MM.1S (cell line): ENCODE results near the gene TTC13.

Source experiments
- DNase-seq: peaks from one replicate; pipeline ENCODE4 v3.0.0-alpha.2; 2015
- H2AFZ ChIP-seq: fragments of 300-600 bp; sonication (generic); 2 replicates; pipeline ENCODE4 v1.6.0; 2016; ENCODE audit warnings: antibody characterized with exemption, low read length
- H3F3A ChIP-seq: fragments of 300-600 bp; sonication (generic); 2 replicates; pipeline ENCODE4 v1.6.1; 2016; ENCODE audit warnings: mild to moderate bottlenecking, antibody characterized with exemption, low read length, moderate library complexity, mixed read lengths; ENCODE audit not compliant: insufficient read depth
- H3K27ac ChIP-seq: fragments of 300-600 bp; sonication (generic); 2 replicates; pipeline ENCODE4 v1.5.1; 2016; ENCODE audit warnings: mild to moderate bottlenecking, low read length
- H3K27me3 ChIP-seq: fragments of 300-600 bp; sonication (generic); replicated peaks from 2 replicates; pipeline ENCODE4 v1.6.0; 2016; ENCODE audit warnings: low read length; ENCODE audit not compliant: insufficient read depth
- H3K36me3 ChIP-seq: fragments of 300-600 bp; sonication (generic); replicated peaks from 2 replicates; pipeline ENCODE4 v1.6.1; 2016; ENCODE audit warnings: mild to moderate bottlenecking, low read length, mixed read lengths; ENCODE audit not compliant: insufficient read depth
- H3K4me1 ChIP-seq: fragments of 300-600 bp; sonication (generic); 2 replicates; pipeline ENCODE4 v1.6.1; 2016; ENCODE audit warnings: low read length, mixed read lengths
- H3K4me2 ChIP-seq: fragments of 300-600 bp; sonication (generic); 2 replicates; pipeline ENCODE4 v1.6.0; 2016; ENCODE audit warnings: low read depth, low read length
- H3K4me3 ChIP-seq: fragments of 300-600 bp; sonication (generic); 2 replicates; pipeline ENCODE4 v1.5.1; 2016; ENCODE audit warnings: low read length, mixed read lengths
- H3K79me2 ChIP-seq: fragments of 300-600 bp; sonication (generic); 2 replicates; pipeline ENCODE4 v1.6.1; 2016; ENCODE audit warnings: mixed run types, low read length, mixed read lengths
- H3K9ac ChIP-seq: fragments of 300-600 bp; sonication (generic); 2 replicates; pipeline ENCODE4 v1.6.1; 2016; ENCODE audit warnings: low read length, mixed read lengths
- H3K9me2 ChIP-seq: fragments of 300-600 bp; sonication (generic); replicated peaks from 2 replicates; pipeline ENCODE4 v1.6.1; 2016; ENCODE audit warnings: mild to moderate bottlenecking, low read length, mixed read lengths; ENCODE audit not compliant: insufficient read depth
- H3K9me3 ChIP-seq: fragments of 300-600 bp; sonication (generic); replicated peaks from 2 replicates; pipeline ENCODE4 v1.6.1; 2016; ENCODE audit warnings: mild to moderate bottlenecking, low read length, mixed read lengths; ENCODE audit not compliant: insufficient read depth
- H4K20me1 ChIP-seq: fragments of 300-600 bp; sonication (generic); 2 replicates; pipeline ENCODE4 v1.6.1; 2016; ENCODE audit warnings: mild to moderate bottlenecking, low read length, moderate library complexity, mixed read lengths; ENCODE audit not compliant: insufficient read depth
- EZH2 ChIP-seq: fragments of 300-600 bp; sonication (generic); optimal IDR thresholded peaks from 2 replicates; pipeline ENCODE3; 2017; ENCODE audit warnings: low read depth, mild to moderate bottlenecking, antibody characterized with exemption, low read length, mixed read lengths
- EZH2phosphoT487 ChIP-seq: fragments of 300-600 bp; sonication (generic); IDR thresholded peaks from 2 replicates; pipeline ENCODE4 v1.6.1; 2018; ENCODE audit warnings: antibody characterized with exemption, low read length
- TF ChIP-seq, protein P1 (sequence below): fragments of 300-600 bp; sonication (generic); IDR thresholded peaks from 2 replicates; pipeline ENCODE4 v1.5.1; 2016; ENCODE audit warnings: antibody characterized with exemption, low read length, mixed read lengths

The TTC13 gene

DNA sequence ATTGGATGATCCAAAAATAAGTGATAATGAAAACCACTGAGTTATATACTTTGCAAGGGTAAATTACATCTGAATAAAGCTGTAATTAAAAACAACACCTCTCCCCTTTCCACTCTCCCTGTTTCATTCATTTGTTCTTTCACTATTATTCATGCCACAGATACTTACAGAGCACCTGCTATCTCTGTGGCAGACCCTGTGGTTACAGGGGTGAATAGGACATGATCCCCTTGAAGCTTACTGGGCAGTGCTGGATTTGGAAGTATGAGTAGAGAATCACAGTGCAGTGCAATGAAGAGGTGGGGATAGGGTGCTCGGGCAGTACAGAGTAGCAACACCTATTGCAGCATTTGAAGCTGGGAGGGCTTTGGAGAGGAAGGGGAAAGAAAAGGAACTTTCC, 22.0 kb upstream of the TTC13 start:
- TF ChIP-seq EZH2, result no peak
- TF ChIP-seq, protein P1, sequence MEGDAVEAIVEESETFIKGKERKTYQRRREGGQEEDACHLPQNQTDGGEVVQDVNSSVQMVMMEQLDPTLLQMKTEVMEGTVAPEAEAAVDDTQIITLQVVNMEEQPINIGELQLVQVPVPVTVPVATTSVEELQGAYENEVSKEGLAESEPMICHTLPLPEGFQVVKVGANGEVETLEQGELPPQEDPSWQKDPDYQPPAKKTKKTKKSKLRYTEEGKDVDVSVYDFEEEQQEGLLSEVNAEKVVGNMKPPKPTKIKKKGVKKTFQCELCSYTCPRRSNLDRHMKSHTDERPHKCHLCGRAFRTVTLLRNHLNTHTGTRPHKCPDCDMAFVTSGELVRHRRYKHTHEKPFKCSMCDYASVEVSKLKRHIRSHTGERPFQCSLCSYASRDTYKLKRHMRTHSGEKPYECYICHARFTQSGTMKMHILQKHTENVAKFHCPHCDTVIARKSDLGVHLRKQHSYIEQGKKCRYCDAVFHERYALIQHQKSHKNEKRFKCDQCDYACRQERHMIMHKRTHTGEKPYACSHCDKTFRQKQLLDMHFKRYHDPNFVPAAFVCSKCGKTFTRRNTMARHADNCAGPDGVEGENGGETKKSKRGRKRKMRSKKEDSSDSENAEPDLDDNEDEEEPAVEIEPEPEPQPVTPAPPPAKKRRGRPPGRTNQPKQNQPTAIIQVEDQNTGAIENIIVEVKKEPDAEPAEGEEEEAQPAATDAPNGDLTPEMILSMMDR, result no peak
- H3K36me3 ChIP-seq, result peaks cover 20% of the 10 kb centered on the region; the same call in 1 of the 2 replicates

DNA sequence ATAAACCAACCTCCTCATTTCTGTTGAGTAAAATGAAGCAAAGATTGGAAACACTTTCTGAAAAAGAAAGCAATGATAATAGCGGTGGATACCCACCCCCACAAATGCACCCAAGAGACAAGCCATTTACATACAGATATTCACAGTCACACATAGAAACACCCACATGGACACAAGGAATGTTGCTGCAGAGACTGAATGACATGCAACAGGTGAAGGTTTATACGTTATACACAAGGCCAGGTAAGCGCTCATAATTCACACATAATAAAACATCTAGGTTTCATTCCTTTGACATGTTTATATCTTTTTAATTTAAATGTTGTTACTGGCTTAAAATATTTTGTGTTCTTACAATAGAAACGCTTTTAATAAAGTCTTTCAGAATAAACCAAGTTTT, 21.5 kb upstream of the TTC13 start:
- H4K20me1 ChIP-seq, result no peaks in the 10 kb centered on the region
- H3K4me2 ChIP-seq, result no peak overlapping the region
- H3K27ac ChIP-seq, result no peak overlapping the region
- TF ChIP-seq, protein P1, result no peak
- TF ChIP-seq EZH2, result no peak
- no peaks in the 10 kb centered on the region for H3K79me2 ChIP-seq
- no peak for DNase-seq
- no peak overlapping the region for H3K4me3 ChIP-seq
- H3K36me3 ChIP-seq, result peaks cover 20% of the 10 kb centered on the region; the same call in 1 of the 2 replicates
- no peaks in the 10 kb centered on the region for H3K9me3 ChIP-seq
- H3K9me2 ChIP-seq, result no peaks in the 10 kb centered on the region
- H3K4me1 ChIP-seq, result no peaks in the 10 kb centered on the region
- H3K9ac ChIP-seq, result no peak overlapping the region
- H3F3A ChIP-seq, result no peaks in the 10 kb centered on the region
- no peak overlapping the region for H2AFZ ChIP-seq
- no peaks in the 10 kb centered on the region for H3K27me3 ChIP-seq

More for the DNA sequence above, 22.0 kb upstream of the TTC13 start:
- no peaks in the 10 kb centered on the region for H4K20me1 ChIP-seq
- H3K4me2 ChIP-seq, result no peak overlapping the region
- no peaks in the 10 kb centered on the region for H3K4me1 ChIP-seq
- no peaks in the 10 kb centered on the region for H3F3A ChIP-seq
- no peak overlapping the region for H2AFZ ChIP-seq
- no peaks in the 10 kb centered on the region for H3K79me2 ChIP-seq
- no peaks in the 10 kb centered on the region for H3K9me3 ChIP-seq
- H3K9me2 ChIP-seq, result no peaks in the 10 kb centered on the region
- DNase-seq, result no peak
- H3K27me3 ChIP-seq, result no peaks in the 10 kb centered on the region
- no peak overlapping the region for H3K4me3 ChIP-seq
- no peak overlapping the region for H3K27ac ChIP-seq
- no peak overlapping the region for H3K9ac ChIP-seq

DNA sequence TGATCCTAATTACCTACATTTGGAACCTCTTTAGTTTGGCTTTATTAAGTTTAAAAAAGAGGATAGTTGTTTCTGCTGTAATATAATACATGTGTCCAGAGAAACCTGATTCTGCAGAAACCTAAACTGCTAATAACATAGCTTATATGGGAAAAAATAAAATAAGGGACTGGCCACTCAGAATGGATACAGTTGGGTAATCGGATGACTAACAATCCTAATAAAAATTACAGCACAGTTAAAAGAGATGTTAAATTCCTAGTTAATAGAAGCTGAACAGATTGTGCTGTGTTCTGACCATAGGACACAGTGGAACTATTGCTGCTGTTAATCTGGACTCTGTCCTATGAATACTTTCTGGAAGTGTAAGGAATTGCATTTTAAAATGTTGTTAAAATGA, 16.2 kb upstream of the TTC13 start:
- Histone ChIP-seq H3K79me2 (no peaks in the 10 kb centered on the region), H3K4me2 (no peak overlapping the region), H3F3A (no peaks in the 10 kb centered on the region), H3K9me3 (no peaks in the 10 kb centered on the region), H3K4me1 (no peaks in the 10 kb centered on the region), H3K27me3 (no peaks in the 10 kb centered on the region), H3K4me3 (no peak overlapping the region), H2AFZ (no peak overlapping the region), H3K9ac (no peak overlapping the region), H3K36me3 (peaks cover 15% of the 10 kb centered on the region; the same call in 1 of the 2 replicates), H3K9me2 (no peaks in the 10 kb centered on the region), H4K20me1 (no peaks in the 10 kb centered on the region), H3K27ac (no peak overlapping the region)
- TF ChIP-seq, protein P1, result no peak
- no peak for TF ChIP-seq EZH2phosphoT487
- no peak for TF ChIP-seq EZH2
- DNase-seq, result no peak
